IPS-20b (cell line): ENCODE results near the gene CAPN8.

Source experiments
- H3K27ac ChIP-seq: one replicate; pipeline ENCODE4 v1.5.1; 2013; ENCODE audit warnings: low read length
- H3K27me3 ChIP-seq: 2 replicates; pipeline ENCODE4 v1.6.1; 2013; ENCODE audit warnings: mild to moderate bottlenecking, low read length, inconsistent platforms; ENCODE audit not compliant: insufficient read depth
- H3K36me3 ChIP-seq: 2 replicates; pipeline ENCODE4 v1.6.1; 2013; ENCODE audit warnings: low read depth, mild to moderate bottlenecking, inconsistent platforms, low read length, moderate library complexity; ENCODE audit not compliant: insufficient read depth
- H3K4me1 ChIP-seq: 2 replicates; pipeline ENCODE4 v1.6.1; 2013; ENCODE audit warnings: mild to moderate bottlenecking, control low read depth, inconsistent platforms, low read length, moderate library complexity; ENCODE audit not compliant: insufficient read depth
- H3K4me3 ChIP-seq: 2 replicates; pipeline ENCODE4 v1.5.1; 2013; ENCODE audit warnings: mild to moderate bottlenecking, low read length, inconsistent platforms
- H3K9ac ChIP-seq: 2 replicates; pipeline ENCODE4 v1.6.1; 2013; ENCODE audit warnings: low read depth, mild to moderate bottlenecking, inconsistent platforms, low read length, moderate library complexity
- H3K9me3 ChIP-seq: 2 replicates; pipeline ENCODE4 v1.6.1; 2013; ENCODE audit warnings: mild to moderate bottlenecking, low read depth, low read length, inconsistent platforms; ENCODE audit not compliant: insufficient read depth

The CAPN8 gene

DNA sequence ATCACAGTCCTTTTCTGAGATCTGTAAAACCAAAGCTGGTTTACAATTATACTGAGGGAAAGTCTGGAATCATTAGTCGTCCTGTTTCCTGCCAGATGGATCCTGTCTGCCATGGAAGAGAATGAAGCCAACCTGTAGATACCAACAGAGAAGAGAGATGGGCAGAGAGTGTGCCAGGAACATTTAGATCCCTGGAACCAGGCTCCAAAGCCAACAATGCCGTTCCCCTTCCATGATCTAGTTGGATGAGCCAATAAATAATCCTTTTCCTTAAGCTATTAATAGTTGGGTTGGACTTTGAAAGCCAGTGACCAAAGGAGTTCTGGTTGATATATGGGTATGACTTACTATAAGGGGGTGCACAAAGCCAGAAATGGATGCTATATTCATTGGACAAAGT is 15.0 kb downstream of the CAPN8 start:
- no peak overlapping the region for H3K4me3 ChIP-seq
- peaks cover 30% of the 10 kb centered on the region for H3K4me1 ChIP-seq
- H3K9ac ChIP-seq, result no peak overlapping the region
- no peaks in the 10 kb centered on the region for H3K27me3 ChIP-seq
- H3K27ac ChIP-seq, result no peak overlapping the region
- no peaks in the 10 kb centered on the region for H3K9me3 ChIP-seq
- H3K36me3 ChIP-seq, result no peaks in the 10 kb centered on the region

- Histone ChIP-seq H3K27me3 (no peaks in the 10 kb centered on the region), H3K4me3 (no peak overlapping the region), H3K9me3 (no peaks in the 10 kb centered on the region), H3K36me3 (no peaks in the 10 kb centered on the region), H3K4me1 (peaks cover 30% of the 10 kb centered on the region), H3K9ac (no peak overlapping the region), H3K27ac (no peak overlapping the region)
Observed at GRCh38 chr1:223649222-223649621, 16.3 kb downstream of the CAPN8 start.

GRCh38 chr1:223647249-223647648 is 18.3 kb downstream of the CAPN8 start:
- Histone ChIP-seq H3K4me3 (no peak overlapping the region), H3K9me3 (no peaks in the 10 kb centered on the region), H3K36me3 (no peaks in the 10 kb centered on the region), H3K9ac (no peak overlapping the region), H3K27me3 (no peaks in the 10 kb centered on the region), H3K27ac (no peak overlapping the region), H3K4me1 (peaks cover 21% of the 10 kb centered on the region)

- H3K9me3 ChIP-seq, result no peaks in the 10 kb centered on the region
- H3K27me3 ChIP-seq, result no peaks in the 10 kb centered on the region
- H3K9ac ChIP-seq, result no peak overlapping the region
- no peak overlapping the region for H3K27ac ChIP-seq
- no peaks in the 10 kb centered on the region for H3K36me3 ChIP-seq
- H3K4me1 ChIP-seq, result peaks cover 21% of the 10 kb centered on the region
- no peak overlapping the region for H3K4me3 ChIP-seq
Observed at GRCh38 chr1:223645903-223646302, 19.6 kb downstream of the CAPN8 start.

GRCh38 chr1:223642237-223642636 is 23.3 kb downstream of the CAPN8 start:
- no peak overlapping the region for H3K9ac ChIP-seq
- no peaks in the 10 kb centered on the region for H3K36me3 ChIP-seq
- no peaks in the 10 kb centered on the region for H3K27me3 ChIP-seq
- H3K4me3 ChIP-seq, result no peak overlapping the region
- no peaks in the 10 kb centered on the region for H3K9me3 ChIP-seq
- no peak overlapping the region for H3K27ac ChIP-seq
- peaks cover 10% of the 10 kb centered on the region for H3K4me1 ChIP-seq

DNA sequence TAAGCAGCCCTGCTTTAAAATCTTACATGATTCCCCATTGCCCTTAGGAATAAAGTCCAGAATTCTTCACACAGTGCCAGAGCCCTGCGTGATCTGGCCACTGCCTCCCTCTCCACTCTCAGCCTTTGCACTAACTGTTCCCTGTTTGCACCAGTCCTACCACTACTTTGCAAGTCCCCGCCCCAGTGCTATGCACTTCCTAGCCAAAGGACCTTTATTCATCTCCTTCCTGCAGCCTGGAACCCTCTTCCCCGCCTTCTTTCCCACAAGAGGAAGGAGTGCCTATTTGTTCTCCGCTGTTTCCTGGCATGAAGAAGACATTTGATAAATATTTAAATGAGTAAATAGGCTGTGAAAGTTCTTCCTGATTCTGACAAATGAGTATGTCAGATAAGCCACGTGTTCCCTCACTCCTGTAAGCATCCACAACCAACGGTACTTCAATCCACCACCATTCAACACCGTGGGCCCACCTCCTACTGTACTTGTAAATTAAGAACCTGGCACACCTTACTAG is 23.9 kb downstream of the CAPN8 start:
- H3K36me3 ChIP-seq, result no peaks in the 10 kb centered on the region
- no peak overlapping the region for H3K27ac ChIP-seq
- no peaks in the 10 kb centered on the region for H3K27me3 ChIP-seq
- H3K9ac ChIP-seq, result no peak overlapping the region
- peaks cover 3% of the 10 kb centered on the region; the same call in 1 of the 2 replicates for H3K4me1 ChIP-seq
- H3K9me3 ChIP-seq, result no peaks in the 10 kb centered on the region
- no peak overlapping the region for H3K4me3 ChIP-seq

GRCh38 chr1:223639331-223639749 is 26.2 kb downstream of the CAPN8 start:
- H3K4me1 ChIP-seq, result no peaks in the 10 kb centered on the region
- no peaks in the 10 kb centered on the region for H3K27me3 ChIP-seq
- H3K9me3 ChIP-seq, result no peaks in the 10 kb centered on the region
- H3K36me3 ChIP-seq, result no peaks in the 10 kb centered on the region
- no peak overlapping the region for H3K9ac ChIP-seq
- no peak overlapping the region for H3K4me3 ChIP-seq
- H3K27ac ChIP-seq, result no peak overlapping the region

GRCh38 chr1:223635236-223635635 is 30.3 kb downstream of the CAPN8 start:
- Histone ChIP-seq H3K36me3 (no peaks in the 10 kb centered on the region), H3K9me3 (no peaks in the 10 kb centered on the region), H3K4me1 (no peaks in the 10 kb centered on the region), H3K9ac (no peak overlapping the region), H3K27me3 (no peaks in the 10 kb centered on the region), H3K4me3 (no peak overlapping the region), H3K27ac (no peak overlapping the region)

DNA sequence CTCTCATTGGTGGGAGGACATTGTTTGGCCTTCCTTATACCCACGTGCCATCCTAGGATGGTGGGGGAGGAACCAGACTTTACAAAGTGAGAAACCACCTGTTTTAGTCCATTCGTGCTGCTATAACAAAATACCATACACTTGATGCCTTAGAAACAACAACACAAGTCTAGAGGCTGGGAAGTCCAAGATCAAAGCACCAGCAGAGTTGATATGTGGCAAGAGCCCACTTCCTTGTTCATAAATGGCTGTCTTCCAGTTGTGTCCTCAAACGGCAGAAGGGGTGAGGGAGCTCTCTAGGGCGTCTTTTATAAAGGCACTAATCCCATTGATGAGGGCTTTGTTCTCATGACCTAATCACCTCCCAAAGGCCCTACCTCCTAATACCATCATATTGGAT is 31.1 kb downstream of the CAPN8 start:
- H3K27ac ChIP-seq, result no peak overlapping the region
- H3K4me3 ChIP-seq, result no peak overlapping the region
- H3K36me3 ChIP-seq, result no peaks in the 10 kb centered on the region

DNA sequence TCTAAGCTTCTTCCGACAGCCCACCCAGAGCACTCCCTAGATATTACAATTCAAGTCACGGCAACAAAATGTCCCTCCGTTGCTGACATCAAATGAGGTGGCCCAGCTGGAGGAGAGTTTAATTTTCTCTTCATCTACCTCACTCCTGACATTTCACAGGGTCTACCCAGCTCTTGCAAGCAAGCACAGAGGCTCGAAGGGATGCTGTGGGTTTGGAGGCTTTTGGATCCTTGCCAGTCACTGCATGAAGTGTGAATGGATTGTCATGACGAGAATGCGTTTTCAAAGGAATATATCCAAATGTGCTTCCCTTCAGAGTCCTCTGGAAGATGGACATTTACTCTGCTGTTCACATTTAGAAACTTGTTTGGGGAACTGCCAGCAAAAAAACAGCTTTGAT is 33.5 kb downstream of the CAPN8 start:
- Histone ChIP-seq H3K9me3 (no peaks in the 10 kb centered on the region), H3K27ac (no peak overlapping the region), H3K27me3 (no peaks in the 10 kb centered on the region)

More for the DNA sequence above, 31.1 kb downstream of the CAPN8 start:
- H3K9me3 ChIP-seq, result no peaks in the 10 kb centered on the region
- H3K4me1 ChIP-seq, result no peaks in the 10 kb centered on the region
- H3K27me3 ChIP-seq, result no peaks in the 10 kb centered on the region
- H3K9ac ChIP-seq, result no peak overlapping the region

GRCh38 chr1:223631473-223631872 is 34.0 kb downstream of the CAPN8 start:
- Histone ChIP-seq H3K4me1 (no peaks in the 10 kb centered on the region), H3K9ac (no peak overlapping the region)

More for the DNA sequence above, 33.5 kb downstream of the CAPN8 start:
- no peak overlapping the region for H3K4me3 ChIP-seq
- H3K36me3 ChIP-seq, result no peaks in the 10 kb centered on the region
- H3K9ac ChIP-seq, result no peak overlapping the region
- no peaks in the 10 kb centered on the region for H3K4me1 ChIP-seq

DNA sequence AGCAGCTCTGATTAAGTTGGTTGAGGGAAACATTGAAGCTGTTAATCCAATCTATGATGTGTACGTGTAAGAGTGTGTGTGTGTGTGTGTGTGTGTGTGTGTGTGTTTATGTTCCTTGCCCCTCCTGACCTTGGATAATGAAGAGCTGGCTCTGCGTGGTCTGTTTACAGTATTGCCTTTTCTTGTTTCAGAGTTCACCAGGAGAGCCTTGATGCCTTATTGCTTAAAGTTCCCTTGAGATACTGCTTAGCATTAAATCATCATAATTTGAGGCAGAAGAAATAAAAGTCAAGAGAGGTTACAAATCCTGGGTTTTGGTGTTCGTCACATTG is 36.4 kb downstream of the CAPN8 start:
- no peaks in the 10 kb centered on the region for H3K9me3 ChIP-seq
- no peak overlapping the region for H3K9ac ChIP-seq
- no peaks in the 10 kb centered on the region for H3K36me3 ChIP-seq
- no peaks in the 10 kb centered on the region for H3K27me3 ChIP-seq
- H3K27ac ChIP-seq, result no peak overlapping the region
- no peak overlapping the region for H3K4me3 ChIP-seq
- H3K4me1 ChIP-seq, result no peaks in the 10 kb centered on the region

More at GRCh38 chr1:223631473-223631872, 34.0 kb downstream of the CAPN8 start:
- Histone ChIP-seq H3K9me3 (no peaks in the 10 kb centered on the region), H3K4me3 (no peak overlapping the region), H3K27ac (no peak overlapping the region), H3K27me3 (no peaks in the 10 kb centered on the region), H3K36me3 (no peaks in the 10 kb centered on the region)
